Muscle layer of duodenum (tissue), 2 donors: ENCODE results near the gene CHRNA9.
"Not testable (repeated sequence)": the region's sequence is repeated elsewhere in the genome, so short reads cannot be mapped to it uniquely, and the experiment has no call there.

Experiments used
- H3K27ac ChIP-seq: one replicate; pipeline ENCODE4 v1.7.0; 2013; ENCODE audit warnings: mild to moderate bottlenecking, low read length
- H3K27me3 ChIP-seq: one replicate; pipeline ENCODE4 v1.7.0; 2013; ENCODE audit warnings: low read depth, mild to moderate bottlenecking, control low read depth, low read length
- H3K36me3 ChIP-seq, 2 donors: one replicate each; pipeline ENCODE4 v1.7.0; 2013; ENCODE audit warnings: low read length in 2 of 2, control low read depth in 1 of 2, mild to moderate bottlenecking in 1 of 2; ENCODE audit not compliant: insufficient read depth in 2 of 2, control insufficient read depth in 1 of 2
- H3K4me1 ChIP-seq, 2 donors: one replicate each; pipeline ENCODE4 v1.7.0; 2013; ENCODE audit warnings: low read length in 2 of 2, mild to moderate bottlenecking in 2 of 2, control low read depth in 1 of 2, moderate library complexity in 1 of 2; ENCODE audit not compliant: insufficient read depth in 2 of 2, control insufficient read depth in 1 of 2
- H3K4me3 ChIP-seq, 2 donors: one replicate each; pipeline ENCODE4 v1.7.0; 2013; ENCODE audit warnings: low read length in 2 of 2, low read depth in 1 of 2, mild to moderate bottlenecking in 1 of 2
- H3K9me3 ChIP-seq, 2 donors: one replicate each; pipeline ENCODE4 v1.7.0; 2013; ENCODE audit warnings: low read length in 2 of 2, control low read depth in 1 of 2, mild to moderate bottlenecking in 1 of 2; ENCODE audit not compliant: control insufficient read depth in 1 of 2
- donor health status: healthy.

CHRNA9 gene

GRCh38 chr4:40372651-40373050 is 37.5 kb downstream of the CHRNA9 start:
- H3K27me3 ChIP-seq: no peaks in the 10 kb centered on the region
- H3K4me1 ChIP-seq: no peaks in the 10 kb centered on the region
- H3K9me3 ChIP-seq: no peaks in the 10 kb centered on the region
- no peak overlapping the region for H3K4me3 ChIP-seq
- H3K36me3 ChIP-seq: no peaks in the 10 kb centered on the region
- H3K27ac ChIP-seq: no peak overlapping the region

DNA sequence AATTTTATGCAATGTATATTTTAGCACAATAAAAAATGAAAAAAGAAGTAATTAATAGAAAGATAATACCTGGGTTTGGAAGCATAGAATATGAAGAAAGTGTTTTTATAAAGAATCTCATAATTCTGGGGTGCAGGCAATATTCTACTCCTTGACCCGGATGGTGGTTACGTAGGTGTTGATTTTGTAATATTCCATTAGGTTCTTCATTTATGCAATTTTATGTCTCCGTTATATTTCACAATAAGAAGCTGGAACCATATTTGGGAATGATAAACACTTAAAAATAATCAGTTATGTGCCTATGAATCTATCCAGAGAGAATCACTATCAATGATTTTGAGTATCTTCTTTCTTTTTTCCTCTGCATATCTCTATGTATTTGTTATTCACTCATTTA is 38.5 kb downstream of the CHRNA9 start:
- Histone ChIP-seq H3K36me3 (no peaks in the 10 kb centered on the region), H3K27ac (no peak overlapping the region), H3K9me3 (no peaks in the 10 kb centered on the region), H3K27me3 (no peaks in the 10 kb centered on the region), H3K4me3 (no peak overlapping the region), H3K4me1 (no peaks in the 10 kb centered on the region)

GRCh38 chr4:40375095-40375494 is 40.0 kb downstream of the CHRNA9 start:
- Histone ChIP-seq H3K27me3 (no peaks in the 10 kb centered on the region), H3K4me3 (no peak overlapping the region), H3K4me1 (no peaks in the 10 kb centered on the region), H3K36me3 (no peaks in the 10 kb centered on the region), H3K9me3 (no peaks in the 10 kb centered on the region), H3K27ac (no peak overlapping the region)

DNA sequence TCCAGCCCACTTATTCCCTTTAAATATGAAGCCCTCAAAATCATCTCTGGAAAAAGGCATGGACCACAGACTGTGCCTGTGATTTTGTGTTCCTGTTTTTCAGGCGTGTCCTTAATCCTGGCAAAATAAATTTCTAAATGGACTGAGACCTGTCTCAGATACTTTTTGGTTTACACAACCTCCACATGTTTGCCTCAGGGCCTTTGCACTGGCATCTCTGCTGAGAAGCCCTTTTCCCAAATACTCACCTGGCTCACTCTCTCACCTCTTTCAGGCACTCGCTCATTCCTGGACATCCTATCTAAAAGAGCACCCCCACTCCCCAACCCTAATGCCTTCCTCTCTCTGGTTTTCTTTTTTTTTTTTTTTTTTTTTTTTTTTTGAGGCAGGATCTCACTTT is 40.5 kb downstream of the CHRNA9 start:
- H3K27me3 ChIP-seq: no peaks in the 10 kb centered on the region
- no peak overlapping the region for H3K4me3 ChIP-seq
- H3K9me3 ChIP-seq: no peaks in the 10 kb centered on the region
- H3K36me3 ChIP-seq: no peaks in the 10 kb centered on the region
- no peak overlapping the region for H3K27ac ChIP-seq
- no peaks in the 10 kb centered on the region for H3K4me1 ChIP-seq

DNA sequence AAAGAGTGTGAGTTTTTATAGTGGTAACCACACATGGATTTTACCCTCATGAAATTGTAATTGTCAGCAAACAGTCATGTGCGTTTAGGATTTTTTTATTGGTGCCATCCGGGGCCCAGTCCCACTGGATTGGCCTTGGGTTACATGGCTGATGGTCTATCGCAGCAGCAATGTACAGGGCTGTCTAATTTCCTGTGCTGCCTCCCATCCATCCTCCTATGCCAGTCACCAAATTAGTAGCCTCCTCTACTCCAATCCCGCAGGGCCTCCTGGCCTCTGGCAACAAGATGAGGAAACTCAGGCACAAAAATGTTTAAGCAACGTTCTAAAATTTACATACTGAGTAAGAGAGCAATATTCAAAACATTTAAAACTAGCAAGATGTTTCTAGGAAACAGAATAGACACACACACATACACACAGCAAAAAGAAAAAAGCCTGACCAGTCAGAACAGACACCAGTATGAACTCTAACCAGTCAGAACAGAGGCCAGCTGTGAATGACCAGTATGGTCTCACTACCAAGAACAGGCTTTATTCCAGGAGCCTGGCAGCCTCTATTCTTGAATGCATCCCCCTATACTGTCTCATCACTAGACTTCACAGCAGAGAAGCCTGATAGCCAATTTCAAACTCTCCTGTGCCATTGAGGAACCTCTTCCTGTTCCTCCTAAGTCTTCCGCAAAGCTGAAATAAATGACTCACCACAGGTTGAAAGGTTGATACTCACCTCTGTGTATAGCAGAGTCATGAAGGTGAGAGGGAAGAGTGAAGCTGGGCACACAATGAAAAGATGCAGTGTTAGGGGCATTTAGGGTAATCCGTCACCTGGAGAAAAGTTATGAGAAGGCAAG is 42.6 kb downstream of the CHRNA9 start:
- Histone ChIP-seq H3K27me3 (no peaks in the 10 kb centered on the region), H3K27ac (no peak overlapping the region), H3K36me3 (no peaks in the 10 kb centered on the region), H3K4me1 (no peaks in the 10 kb centered on the region), H3K9me3 (no peaks in the 10 kb centered on the region), H3K4me3 (no peak overlapping the region)

- Histone ChIP-seq H3K9me3 (no peaks in the 10 kb centered on the region), H3K4me3 (no peak overlapping the region), H3K27ac (no peak overlapping the region)
Measured at GRCh38 chr4:40378619-40379018, 43.5 kb downstream of the CHRNA9 start.

GRCh38 chr4:40379248-40379647 is 44.1 kb downstream of the CHRNA9 start:
- no peak overlapping the region for H3K27ac ChIP-seq
- H3K4me3 ChIP-seq: no peak overlapping the region
- H3K9me3 ChIP-seq: no peaks in the 10 kb centered on the region
- no peaks in the 10 kb centered on the region for H3K4me1 ChIP-seq
- no peaks in the 10 kb centered on the region for H3K27me3 ChIP-seq
- H3K36me3 ChIP-seq: no peaks in the 10 kb centered on the region

More at GRCh38 chr4:40378619-40379018, 43.5 kb downstream of the CHRNA9 start:
- H3K36me3 ChIP-seq: no peaks in the 10 kb centered on the region
- H3K27me3 ChIP-seq: no peaks in the 10 kb centered on the region
- no peaks in the 10 kb centered on the region for H3K4me1 ChIP-seq

- Histone ChIP-seq H3K27ac (no peak overlapping the region), H3K4me3 (no peak overlapping the region), H3K36me3 (no peaks in the 10 kb centered on the region), H3K27me3 (no peaks in the 10 kb centered on the region), H3K4me1 (no peaks in the 10 kb centered on the region), H3K9me3 (no peaks in the 10 kb centered on the region)
Measured at GRCh38 chr4:40380647-40381046, 45.5 kb downstream of the CHRNA9 start.

GRCh38 chr4:40388239-40388638 is 53.1 kb downstream of the CHRNA9 start:
- no peaks in the 10 kb centered on the region for H3K27me3 ChIP-seq
- no peaks in the 10 kb centered on the region for H3K4me1 ChIP-seq
- no peaks in the 10 kb centered on the region for H3K36me3 ChIP-seq
- no peaks in the 10 kb centered on the region for H3K9me3 ChIP-seq
- no peak overlapping the region for H3K4me3 ChIP-seq
- no peak overlapping the region for H3K27ac ChIP-seq

DNA sequence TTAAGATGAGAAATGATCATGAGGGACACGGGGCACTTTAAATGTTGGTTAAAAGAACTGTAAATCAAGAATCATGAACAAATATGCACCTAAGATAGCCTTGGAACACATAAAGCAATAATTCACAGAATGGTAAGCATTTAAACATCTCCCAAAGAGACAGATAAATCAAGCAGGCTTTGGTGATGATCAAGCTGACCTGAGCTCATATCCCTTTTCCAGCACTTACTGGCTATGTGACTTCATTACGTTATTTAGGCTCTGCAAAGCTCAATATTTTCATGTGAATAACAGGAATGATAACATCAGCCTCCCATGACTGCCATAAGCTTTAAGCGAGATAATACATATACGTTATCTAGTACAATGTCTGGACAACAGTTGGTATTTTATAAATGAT is 54.9 kb downstream of the CHRNA9 start:
- Histone ChIP-seq H3K4me3 (no peak overlapping the region), H3K27ac (no peak overlapping the region), H3K4me1 (no peaks in the 10 kb centered on the region), H3K9me3 (no peaks in the 10 kb centered on the region), H3K36me3 (no peaks in the 10 kb centered on the region), H3K27me3 (no peaks in the 10 kb centered on the region)

DNA sequence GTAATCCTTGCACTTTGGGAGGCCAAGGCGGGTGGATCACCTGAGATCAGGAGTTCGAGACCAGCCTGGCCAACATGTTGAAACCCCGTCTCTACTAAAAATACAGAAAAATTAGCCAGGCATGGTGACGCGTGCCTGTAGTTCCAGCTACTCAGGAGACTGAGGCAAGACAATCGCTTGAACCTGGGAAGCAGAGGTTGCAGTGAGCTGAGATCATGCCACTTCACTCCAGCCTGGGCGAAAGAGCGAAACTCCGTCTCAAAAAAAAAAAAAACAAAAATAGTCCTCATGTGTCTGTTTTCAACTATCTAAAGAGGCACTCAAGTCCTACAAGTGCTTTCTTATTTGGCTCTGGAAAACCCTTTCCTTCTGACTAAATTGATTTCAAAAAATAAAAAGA is 57.1 kb downstream of the CHRNA9 start:
- H3K27ac ChIP-seq, H3K36me3 ChIP-seq, H3K4me3 ChIP-seq, H3K9me3 ChIP-seq, H3K27me3 ChIP-seq, H3K4me1 ChIP-seq: not testable (repeated sequence)

DNA sequence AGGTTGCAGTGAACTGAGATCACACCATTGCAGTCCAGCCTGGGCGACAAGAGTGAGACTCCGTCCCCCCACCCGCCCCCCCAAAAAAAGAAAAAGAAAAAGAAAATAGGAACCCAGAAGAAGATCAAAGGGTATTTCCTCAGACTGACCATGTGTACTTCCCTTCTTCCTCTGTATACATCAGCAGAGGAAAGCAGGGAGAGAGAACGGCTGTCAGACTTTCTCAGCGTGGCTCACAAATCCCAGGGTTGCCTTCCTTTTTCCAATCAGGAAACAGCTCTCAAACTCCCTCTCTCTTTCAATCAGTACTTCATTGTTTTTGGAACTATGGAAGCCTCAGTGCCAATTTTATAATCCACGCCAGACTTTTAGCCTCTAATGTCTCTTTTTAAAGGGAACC is 59.1 kb downstream of the CHRNA9 start:
- no peaks in the 10 kb centered on the region for H3K36me3 ChIP-seq
- H3K27ac ChIP-seq: no peak overlapping the region
- no peaks in the 10 kb centered on the region for H3K27me3 ChIP-seq
- no peak overlapping the region for H3K4me3 ChIP-seq
- H3K4me1 ChIP-seq: no peaks in the 10 kb centered on the region
- no peaks in the 10 kb centered on the region for H3K9me3 ChIP-seq
